HG03520 (cell line): ENCODE measurements around the gene BRIX1.

ENCODE experiments used
- ATAC-seq: cut with Tn5 transposase; IDR thresholded peaks from one replicate; pipeline ENCODE4 v1.9.1; 2021; ENCODE audit warnings: mild to moderate bottlenecking, moderate library complexity; ENCODE audit not compliant: unreplicated experiment

BRIX1 gene, protein sequence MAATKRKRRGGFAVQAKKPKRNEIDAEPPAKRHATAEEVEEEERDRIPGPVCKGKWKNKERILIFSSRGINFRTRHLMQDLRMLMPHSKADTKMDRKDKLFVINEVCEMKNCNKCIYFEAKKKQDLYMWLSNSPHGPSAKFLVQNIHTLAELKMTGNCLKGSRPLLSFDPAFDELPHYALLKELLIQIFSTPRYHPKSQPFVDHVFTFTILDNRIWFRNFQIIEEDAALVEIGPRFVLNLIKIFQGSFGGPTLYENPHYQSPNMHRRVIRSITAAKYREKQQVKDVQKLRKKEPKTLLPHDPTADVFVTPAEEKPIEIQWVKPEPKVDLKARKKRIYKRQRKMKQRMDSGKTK

DNA sequence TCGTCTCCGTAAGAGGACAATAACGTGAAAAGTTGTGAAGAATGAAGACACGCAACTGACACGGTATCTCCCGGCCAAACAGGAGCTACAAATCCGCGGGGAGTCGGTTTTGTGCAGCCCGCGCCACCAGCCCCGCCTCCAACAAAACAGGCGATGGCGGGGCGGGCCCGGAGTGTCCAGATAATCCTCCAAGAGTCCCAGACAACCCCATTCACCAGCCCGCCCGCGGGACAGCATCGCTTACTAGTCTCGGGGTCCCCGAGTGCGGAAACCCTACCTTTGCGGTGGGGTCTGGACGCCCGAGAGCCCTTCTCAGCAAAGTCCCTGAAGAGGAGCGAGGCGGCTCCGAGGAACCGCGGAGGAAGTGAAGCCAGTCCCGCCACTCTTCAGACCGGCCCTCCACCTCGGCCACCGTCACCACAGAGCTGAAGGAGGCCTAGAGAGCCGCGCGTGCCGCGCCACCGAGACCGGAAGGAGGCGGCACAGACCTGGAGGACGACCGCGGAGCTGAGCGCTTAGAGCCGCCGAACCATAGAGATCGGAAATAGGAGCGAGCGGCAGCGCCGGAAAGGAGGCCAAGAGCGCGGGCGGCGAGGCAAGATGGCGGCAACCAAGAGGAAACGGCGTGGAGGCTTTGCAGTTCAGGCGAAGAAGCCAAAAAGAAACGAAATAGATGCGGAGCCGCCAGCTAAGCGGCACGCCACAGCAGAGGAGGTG lies at the start of gene BRIX1, which contains the start of gene RAD1:
Gene BRIX1, plus strand, starts transcription at position 573 of the 717 bp plus-strand sequence. Its CDS starts 28 bp downstream, at position 601.
Gene RAD1, minus strand, starts transcription at position 366 of the 717 bp plus-strand sequence. CDS start 612 bp downstream, outside the sequence.
- ATAC-seq: peak; percentile 97

DNA sequence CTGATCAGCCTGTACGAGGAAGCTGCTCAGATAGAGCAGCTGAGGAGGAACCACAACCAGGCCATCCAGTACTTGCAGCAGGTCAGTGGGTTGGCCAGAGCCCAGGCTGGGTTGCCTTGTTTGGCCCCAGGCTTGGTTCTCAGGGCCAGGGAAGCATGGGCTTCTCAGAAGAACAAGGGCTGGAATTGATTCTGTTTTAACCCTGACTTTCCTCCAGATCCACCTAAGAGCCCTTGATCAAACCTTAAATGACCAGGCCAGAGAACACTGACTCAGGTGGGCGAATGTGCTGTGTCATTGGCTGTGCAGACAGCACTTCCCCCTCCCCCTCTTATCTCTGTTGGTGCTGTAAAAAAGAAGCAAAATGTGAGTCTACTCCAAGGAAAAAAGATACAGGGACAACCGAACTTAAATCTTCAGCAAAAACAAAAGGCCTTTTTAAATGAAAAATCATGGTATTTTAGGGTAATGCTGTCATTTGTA lies 48.5 kb upstream of the BRIX1 start:
- ATAC-seq: no peak

DNA sequence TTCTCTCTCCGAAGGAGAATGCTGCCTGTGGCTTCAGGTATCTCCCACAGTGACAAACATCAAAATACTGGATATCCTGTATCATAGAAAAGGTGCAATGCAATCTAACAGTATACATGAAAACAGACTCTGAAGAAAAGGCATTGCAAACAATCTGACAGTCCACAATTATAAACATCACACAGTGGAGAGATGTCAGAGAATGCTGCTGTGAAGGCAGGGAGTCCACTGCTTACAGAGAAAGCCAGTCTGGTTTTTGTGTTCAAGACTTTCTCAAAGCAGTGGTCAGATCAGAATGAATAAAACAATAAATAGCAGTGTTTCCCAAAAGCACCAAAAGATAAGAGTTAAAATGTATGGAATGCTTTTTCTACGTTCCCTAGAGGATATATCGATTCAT lies 47.9 kb upstream of the BRIX1 start:
- no peak for ATAC-seq

DNA sequence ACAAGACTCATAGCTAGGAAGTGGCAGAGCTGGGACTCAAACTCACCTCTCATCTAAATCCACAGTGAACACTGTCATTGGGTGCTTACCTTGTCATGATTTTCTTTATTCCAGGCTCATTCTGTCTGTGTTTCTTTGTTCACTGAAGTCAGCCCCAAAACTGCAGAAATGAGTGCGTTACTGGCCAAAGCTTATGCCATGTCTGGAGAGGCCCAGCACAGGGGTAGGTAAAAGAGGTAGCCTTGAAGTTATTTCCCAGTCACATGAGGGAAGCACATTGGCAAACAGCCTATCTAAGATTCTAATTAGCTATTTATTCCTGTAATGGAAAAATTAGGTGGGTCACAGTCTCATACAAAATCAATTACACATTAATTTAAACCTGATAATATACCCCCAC lies 46.7 kb upstream of the BRIX1 start:
- no peak for ATAC-seq

DNA sequence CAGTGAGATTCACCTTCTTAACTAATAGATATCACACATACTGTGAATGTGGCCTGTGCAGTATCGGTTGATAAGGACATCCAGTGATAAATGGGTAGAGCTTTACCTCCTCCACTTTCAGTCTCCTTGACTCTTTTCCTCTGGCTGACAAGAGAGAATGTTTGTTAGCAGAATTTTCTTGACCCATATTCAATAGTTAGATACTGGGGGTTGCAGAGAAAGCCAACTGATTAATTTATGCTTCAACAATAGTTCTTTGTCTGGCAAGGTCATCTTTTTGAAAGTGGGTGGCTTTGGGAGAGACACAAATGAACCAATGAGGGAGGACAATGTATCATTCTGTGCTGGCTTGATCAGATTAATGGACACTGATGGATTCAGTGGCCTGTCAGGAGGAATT lies 46.3 kb upstream of the BRIX1 start:
- ATAC-seq: no peak

DNA sequence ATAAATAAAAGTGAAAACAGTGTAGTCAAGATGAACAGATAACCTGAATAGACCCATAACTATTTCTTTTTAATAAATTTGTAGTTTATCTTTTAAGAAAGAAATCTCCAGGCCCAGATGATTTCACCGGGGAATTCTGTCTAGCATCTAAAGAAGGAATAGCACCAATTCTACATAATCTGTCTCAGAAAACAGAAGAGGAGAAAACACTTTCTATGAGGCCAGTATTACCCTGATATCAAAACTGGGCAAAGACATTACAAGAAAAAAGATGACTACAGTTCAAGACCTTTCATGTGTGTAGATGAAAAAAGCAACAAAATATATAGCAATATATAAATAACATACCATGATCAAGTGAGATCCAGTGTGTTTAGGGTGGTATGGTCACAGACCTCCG lies 45.1 kb upstream of the BRIX1 start:
- ATAC-seq: no peak

DNA sequence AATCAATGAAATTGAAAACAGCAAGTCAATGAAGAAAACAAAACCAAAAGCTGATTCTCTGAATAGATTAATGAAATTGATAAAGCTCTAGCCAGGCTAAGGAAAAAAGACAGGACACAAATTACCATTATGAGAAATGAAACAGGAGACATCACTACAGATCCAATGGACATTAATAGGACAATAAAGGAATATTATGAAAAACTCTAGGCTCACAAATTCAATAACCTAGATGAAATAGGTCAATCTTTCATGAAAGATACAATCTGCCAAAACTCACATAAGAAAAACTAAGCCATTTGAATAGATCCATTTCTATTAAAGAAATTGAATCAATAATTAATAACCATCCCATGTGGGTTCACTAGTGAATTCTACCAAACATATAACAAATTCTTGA lies 39.2 kb upstream of the BRIX1 start:
- no peak for ATAC-seq

DNA sequence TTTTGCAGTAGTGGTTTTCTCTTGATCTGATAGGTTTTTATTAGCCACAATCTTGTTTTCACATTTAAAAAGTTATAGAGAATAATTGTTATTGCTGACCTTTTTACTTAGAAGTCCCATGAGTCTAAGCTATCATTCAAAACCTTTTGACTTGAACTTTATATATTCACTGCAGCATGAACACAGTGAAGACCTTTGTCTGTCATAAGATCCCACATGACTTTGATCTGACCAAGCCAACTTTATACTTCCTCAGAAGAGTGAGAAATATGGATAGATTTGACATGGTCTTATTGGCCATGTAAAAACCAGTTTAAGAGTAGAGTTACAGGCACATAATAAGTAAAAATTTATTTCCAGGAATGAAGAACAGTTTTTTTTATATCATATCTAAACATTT lies 34.3 kb upstream of the BRIX1 start:
- no peak for ATAC-seq

DNA sequence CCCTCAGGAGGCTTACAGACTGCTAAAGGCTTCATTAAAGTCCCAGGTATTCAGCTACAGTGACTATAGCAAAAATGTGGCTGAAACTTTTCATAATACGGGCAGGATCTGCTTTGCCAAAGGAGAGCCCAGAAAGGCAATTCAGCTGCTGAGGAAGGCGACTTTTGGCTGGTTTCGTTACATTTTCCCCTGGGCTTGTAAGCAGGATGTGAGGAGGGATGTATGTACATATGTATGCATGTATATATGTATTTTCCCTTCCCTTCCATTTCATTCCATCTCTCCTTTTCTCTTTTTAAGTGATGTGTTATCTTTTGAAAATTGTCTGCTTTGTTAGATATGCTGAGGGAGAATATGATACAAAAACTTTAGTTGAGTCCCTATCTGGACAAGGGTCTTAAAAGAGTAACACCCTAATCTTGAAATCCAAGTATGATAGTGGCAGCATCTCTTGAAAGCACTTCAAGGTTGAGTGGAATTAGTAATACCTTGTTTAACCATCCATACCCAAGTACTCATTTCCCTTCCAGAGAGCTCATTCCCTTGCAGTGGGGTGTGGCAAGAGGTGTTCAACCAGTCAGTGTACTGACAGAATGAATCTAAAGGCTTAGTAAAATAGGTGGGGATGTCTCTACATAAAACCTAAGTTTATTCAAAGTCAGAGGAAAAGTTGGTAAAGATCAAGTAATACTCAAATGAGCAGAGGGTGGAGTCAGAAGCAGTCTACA lies 29.0 kb upstream of the BRIX1 start:
- ATAC-seq: no peak

DNA sequence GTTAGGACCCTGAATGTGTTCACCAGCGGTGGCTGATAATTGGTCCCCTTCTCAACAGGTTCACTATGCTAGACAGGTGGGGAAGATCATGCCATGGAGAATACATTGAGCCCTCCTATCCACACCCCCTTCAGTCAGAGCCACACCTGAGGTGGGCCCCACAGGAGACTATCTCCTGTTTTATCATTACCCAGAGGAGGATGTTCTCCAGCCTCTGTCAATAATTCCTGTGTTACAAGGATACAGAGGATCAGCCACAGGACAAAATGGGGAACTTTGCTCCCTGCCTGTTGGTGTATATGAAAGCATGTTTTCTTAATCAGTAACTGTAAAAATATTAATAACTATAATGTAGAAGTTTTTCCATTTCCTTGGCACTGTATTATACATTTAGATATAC lies 26.1 kb upstream of the BRIX1 start:
- ATAC-seq: no peak

DNA sequence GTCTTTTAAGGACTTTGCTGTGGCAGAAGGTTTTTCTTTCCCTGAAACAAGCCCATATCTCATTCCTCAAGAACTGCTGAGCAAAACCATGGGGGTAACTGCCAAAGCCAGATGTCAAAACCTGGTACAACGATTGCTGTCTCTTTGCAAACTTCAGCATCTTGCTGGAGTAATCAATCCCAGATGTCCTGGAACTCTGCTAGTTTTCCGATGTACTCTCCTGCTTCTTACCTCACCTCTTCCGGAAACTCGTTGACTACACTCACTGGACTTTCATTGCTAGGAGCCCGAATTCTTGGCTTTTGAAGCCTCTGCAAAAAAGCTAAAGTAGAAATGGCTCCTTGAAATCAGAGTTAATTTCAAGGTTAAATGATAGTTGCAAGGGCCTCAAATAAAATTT lies 23.5 kb upstream of the BRIX1 start:
- ATAC-seq: no peak

DNA sequence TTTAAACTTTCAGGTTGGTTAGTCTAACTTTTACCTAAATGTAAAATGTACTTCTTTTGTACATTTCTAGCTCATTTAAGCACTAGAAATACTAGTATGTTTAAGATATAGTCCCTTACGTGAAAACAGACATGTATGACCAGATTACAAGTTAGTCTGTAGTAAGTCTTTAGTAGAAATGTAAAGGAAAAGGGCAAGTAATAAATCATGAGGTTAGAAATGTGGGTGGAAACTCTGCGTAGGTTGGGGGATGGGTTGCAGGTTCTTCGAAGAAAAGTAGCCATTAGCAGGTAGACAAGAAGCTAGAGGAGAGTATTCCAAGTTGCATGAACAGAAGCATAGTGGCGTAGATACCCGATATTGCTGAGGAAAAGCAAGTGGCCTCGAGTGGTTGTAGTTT lies 23.1 kb upstream of the BRIX1 start:
- no peak for ATAC-seq

DNA sequence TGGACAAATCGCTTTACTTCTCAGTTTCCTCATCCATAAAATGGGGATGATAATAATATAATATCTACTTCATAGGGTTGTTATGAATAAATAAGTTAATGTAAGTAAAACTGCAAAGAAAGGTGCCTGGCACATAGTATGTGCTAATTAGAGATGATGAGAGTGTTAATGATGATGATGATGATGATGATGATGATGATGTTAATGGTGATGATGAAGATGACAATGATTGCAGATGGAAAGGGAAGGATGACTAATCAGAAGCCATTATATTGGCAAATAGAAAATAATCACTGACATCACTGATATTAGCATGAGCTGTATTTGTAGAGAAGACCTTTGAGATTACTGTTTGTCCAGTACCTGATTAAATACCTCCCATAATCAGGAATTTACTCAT lies 20.8 kb upstream of the BRIX1 start:
- no peak for ATAC-seq

DNA sequence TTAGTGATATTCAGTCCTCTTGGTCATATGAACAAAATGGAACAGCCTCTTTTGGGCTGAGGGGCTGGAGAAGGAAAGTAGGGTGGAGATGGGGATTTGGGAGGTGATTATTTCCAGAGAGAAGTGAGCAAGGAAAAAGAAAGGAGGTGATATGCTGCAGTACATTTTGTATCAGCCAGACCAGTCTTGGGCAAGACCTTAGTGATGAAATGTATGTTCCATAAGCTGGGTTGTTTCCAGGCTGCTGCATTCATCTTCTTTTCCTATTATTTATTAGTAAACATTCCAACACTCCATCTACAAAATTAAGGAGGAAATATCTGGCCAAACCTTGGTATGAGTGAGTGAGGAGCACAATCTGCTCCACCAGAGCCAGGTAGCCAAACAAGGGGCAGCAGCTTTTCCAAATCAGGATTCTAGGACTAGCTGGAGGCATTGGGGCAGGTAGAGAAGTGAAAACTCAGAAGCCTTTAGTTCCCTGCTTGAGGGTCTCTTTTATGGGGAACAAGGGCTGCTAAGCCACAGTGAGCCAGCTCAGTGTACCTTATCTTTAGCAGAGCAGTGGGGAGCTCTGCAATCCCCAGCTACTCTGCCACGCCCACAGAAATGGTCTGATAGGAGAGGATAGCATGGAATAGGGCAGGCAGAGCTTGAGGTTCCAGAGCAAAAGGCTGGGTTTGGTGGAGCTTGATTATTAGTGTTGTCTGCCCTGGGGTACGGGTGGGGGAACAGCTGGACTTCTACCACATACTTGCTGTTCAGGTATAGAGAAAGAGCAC lies 19.7 kb upstream of the BRIX1 start:
- no peak for ATAC-seq

DNA sequence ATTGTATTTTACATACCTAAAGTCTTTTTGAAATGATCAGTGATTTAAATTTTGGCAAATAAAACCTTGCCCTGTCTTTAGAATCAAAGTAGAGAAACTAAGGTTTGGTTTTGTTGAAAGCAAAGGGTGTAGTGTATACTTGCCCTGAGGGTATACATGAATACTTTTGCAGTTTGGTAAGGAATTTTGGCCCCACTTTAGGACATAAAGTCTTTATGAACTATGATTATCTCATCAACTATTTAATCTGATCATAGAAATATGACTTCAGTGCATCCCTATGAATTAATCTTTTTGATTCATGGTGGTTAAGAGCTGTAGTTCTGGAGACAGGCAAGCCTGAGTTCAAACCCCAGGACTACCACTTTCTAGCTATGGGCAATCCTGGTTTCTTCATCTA lies 17.9 kb upstream of the BRIX1 start:
- ATAC-seq: no peak

DNA sequence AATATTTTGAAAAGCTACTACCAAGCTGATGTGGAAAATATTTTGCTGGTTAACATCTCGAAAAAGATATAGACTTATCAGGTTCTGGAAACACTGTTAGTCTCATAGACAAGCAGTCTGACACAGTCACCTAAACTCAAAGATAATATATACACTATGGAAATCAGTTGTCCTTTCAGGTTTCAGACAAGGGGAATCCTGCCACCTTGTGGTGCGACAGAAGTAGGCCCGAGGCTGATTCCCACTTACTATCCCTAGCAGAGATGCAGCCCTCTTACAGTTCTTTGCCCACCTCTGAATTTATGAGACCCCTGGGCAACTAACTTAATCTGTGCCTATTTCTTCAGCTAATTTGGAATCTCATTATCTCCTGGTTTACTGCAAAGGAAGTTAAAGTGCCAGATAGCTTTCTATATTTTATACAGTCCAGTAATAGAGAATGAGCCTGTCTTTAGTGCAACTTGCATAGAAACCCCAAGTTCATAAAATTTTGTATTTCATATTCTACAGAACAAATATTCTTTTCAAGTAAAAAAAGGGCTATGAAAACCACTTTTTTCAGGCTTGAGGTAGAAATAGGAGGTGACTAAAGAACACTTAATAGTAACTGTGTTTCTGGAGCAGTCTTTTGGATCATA lies 17.1 kb upstream of the BRIX1 start:
- peak; percentile 76 for ATAC-seq

DNA sequence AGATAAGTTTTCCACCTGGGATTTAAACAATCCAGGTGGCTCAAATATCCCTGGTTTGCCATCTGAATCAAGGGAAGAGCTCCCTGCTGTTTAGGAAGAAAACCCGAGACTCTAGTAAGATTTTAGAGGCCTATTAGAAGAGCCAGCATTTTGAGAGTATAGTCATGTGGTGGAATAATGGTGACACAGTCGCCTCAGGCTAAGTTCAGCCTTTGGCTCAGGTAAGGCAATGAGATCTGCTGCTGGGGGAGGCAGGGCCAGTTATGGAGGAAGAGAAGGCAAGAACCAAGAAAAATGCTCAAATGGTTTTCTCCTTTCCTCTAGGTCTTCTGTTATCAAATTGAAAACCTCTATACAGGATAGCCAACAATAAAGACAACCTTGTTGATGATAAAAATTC lies 16.4 kb upstream of the BRIX1 start:
- ATAC-seq: no peak

DNA sequence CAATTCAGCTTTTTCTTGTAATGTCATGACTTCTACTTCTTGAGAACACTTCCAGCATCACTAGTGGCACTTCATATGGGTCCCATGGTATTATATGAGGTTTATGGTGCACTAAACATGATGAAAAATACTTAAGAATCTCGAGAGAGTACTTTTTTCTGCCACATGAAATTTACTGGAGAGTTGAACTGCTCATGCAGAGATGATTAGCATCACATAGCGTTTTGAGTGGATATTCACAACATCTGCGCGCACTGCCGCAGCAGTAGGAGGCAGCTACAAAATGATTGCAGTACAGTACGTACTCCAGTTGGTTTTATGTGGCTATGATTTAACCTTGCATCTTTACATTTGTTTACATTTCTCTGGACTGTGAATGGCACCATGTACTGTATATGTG lies 14.9 kb upstream of the BRIX1 start:
- ATAC-seq: no peak

DNA sequence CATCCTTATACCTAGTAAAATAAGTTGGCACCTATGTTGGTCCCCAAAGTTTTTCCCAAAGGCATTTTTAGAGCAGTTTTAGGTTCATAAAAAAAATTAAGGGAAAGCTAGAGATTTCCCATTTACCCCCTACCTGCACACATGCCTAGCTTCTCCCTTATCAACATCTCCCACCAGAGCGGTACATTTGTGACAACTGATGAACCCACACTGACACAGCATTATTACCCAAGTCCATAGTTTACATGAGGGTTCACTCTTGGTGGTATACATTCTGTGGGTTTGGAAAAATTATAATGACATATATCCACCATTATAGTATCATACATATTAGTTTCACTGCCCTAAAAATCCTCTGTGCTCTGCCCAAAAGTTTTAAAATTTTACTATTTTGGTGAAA lies 12.3 kb upstream of the BRIX1 start:
- ATAC-seq: no peak

DNA sequence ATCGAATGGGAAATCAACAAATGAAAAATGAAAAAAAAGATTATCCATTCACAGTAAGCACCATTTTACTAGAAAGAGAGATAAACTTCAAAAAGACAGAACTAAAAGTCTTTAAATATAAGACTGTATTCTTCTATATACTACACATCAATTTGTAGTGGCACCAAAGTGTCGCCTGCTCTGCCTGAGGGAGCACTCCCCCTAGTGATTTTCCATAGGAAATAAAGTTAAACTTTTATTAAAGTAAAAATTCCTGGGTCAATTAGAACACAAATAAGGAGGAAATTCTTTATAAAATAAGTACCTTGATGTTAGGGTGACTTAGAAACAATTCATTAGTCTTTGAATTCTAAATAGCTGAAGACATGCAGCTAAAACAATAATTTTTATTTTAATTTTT lies 9.9 kb upstream of the BRIX1 start:
- no peak for ATAC-seq
